ENCODE results near the gene BIN1. TPM values are rescaled to one million over a fixed set of nuclear protein-coding genes. Genes with fewer than 3 reads are reported as not detected.

The BIN1 gene
- total and polyA plus RNA-seq, 2 experiments from 2014 or later: 23.9 to 33.0 TPM

DNA sequence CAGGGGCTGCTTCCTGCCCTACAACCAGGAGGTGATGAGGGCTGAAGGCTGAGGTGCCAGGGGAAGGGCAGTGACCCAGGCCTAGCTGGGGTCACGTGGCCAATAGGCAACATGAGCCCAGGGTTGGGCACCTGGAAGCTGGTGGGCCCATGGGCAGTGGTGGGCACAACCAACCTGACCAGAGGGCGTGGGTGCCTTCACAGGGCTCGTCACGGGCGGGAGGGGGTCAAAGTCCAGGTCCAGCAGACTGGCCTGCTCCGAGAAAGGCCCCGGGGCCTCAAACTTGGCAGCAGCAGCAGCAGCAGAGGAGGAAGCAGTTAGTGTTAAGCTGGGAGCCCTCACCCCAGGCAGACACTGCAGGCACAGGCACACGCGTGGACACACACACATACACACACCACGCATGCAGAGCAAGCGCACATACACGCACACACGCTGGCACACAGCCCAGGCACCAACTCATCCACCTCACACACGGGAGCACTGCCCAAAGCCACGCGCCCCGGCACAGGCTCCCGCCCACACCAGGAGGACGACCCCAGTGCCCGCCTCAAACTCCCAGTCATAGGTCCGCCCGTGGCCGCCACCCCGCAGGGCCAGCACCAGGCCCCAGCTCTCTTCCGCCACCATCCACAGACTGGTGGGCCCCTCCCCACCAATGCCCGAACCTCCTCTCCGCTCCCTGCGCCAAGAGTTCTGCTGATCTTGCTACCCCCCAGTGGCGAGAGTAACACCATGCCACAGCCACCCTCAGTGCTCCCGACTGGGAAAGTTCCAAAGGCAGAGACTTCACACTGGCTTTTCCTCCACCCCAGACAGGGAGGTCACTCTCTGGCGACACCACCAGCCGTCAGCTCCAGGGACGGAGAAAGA is 53.0 kb downstream of the BIN1 start:
- Histone ChIP-seq H3K27me3 (replicated peaks; ENCODE audit: insufficient read depth) (no peaks in the 10 kb centered on the region), H3K9ac (no peak overlapping the region), H3K79me2 (ENCODE audit: insufficient read depth) (no peaks in the 10 kb centered on the region), H3F3A (ENCODE audit: insufficient read depth) (no peaks in the 10 kb centered on the region), H3K4me3 (no peak overlapping the region), H3K36me3 (ENCODE audit: low read depth) (no peaks in the 10 kb centered on the region), H3K9me3 (ENCODE audit: low read depth) (no peaks in the 10 kb centered on the region), H4K20me1 (ENCODE audit: insufficient read depth) (no peaks in the 10 kb centered on the region), H2AFZ (no peak overlapping the region), H3K4me2 (ENCODE audit: unreplicated experiment) (no peak overlapping the region), H3K27ac (no peak overlapping the region), H3K9me2 (ENCODE audit: insufficient read depth) (no peaks in the 10 kb centered on the region), H3K4me1 (ENCODE audit: insufficient read depth) (no peaks in the 10 kb centered on the region)
- DNase-seq: no peak
- in situ Hi-C loops (cut with MboI): no loop called here
- WGBS, 2 experiments (ENCODE audit: low coverage in 1 of 2, low lambda C conversion rate in 2 of 2, missing lambda C conversion rate in 2 of 2): 86 to 89% methylated on average over 30 to 33 of the region's 33 CpGs
- no peak for TF ChIP-seq EZH2 (IDR thresholded peaks at IDR 0.05; ENCODE audit: insufficient read depth, poor library complexity, severe bottlenecking)
- no peak for TF ChIP-seq EZH2phosphoT487 (IDR thresholded peaks at IDR 0.05; ENCODE audit: insufficient read depth, low read depth)

DNA sequence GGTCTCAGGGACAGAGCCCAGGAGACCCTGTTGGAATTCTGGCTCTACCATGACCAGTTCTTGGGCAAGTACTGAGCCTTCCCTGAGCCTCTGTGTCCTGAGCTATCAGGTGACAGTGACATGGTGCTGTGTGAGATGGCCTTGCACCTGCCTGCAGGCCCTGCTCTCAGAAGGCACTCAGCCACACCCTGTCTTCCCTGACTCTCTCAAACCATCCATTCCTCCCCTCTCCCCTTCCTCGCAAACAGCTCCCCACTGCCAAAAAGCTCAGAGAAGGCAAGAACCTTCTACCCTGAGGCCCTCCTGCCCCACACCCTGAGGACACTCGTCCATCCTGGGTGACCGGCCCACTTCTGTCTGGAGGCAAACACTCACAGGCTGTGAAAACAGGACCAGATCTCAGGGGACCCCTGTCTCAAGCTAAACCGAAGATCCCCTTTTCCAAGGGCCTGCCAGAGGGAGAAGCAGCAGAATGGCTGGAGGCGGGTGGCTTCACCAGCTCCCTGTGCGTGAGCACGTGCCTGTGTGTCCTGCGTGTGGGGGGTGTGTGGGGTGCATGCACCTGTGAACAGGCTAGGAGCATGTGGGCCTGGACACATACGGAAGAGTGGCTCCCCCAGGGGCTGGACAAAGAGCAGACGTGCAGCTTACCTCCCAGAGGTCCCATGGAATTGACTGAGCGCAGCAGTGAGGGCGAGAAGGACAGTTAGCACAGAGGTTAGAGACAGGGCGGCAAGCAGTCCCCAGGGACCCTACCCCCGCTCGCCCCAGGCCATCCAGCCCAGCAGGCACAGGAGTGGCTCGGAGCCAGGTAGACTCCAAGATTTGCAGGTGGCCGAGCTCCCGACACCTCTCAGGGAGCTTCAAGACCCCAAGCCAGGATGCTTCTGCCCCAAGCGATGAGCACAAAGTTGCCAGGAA is 53.9 kb downstream of the BIN1 start:
- no peaks in the 10 kb centered on the region for H3K4me1 ChIP-seq (ENCODE audit: insufficient read depth)
- H3F3A ChIP-seq (ENCODE audit: insufficient read depth): no peaks in the 10 kb centered on the region
- no peaks in the 10 kb centered on the region for H3K36me3 ChIP-seq (ENCODE audit: low read depth)
- H3K79me2 ChIP-seq (ENCODE audit: insufficient read depth): no peaks in the 10 kb centered on the region
- no peak overlapping the region for H3K27ac ChIP-seq
- no peak overlapping the region for H3K4me2 ChIP-seq (ENCODE audit: unreplicated experiment)
- H3K9me3 ChIP-seq (ENCODE audit: low read depth): no peaks in the 10 kb centered on the region
- in situ Hi-C loops (cut with MboI): no loop called here
- 89 to 91% methylated on average over 19 of the region's 19 CpGs for WGBS, 2 experiments (ENCODE audit: low coverage in 1 of 2, low lambda C conversion rate in 2 of 2, missing lambda C conversion rate in 2 of 2)
- H3K9me2 ChIP-seq (ENCODE audit: insufficient read depth): no peaks in the 10 kb centered on the region
- H3K4me3 ChIP-seq: no peak overlapping the region
- no peaks in the 10 kb centered on the region for H4K20me1 ChIP-seq (ENCODE audit: insufficient read depth)
- TF ChIP-seq EZH2 (IDR thresholded peaks at IDR 0.05; ENCODE audit: insufficient read depth, poor library complexity, severe bottlenecking) (no peak), EZH2phosphoT487 (IDR thresholded peaks at IDR 0.05; ENCODE audit: insufficient read depth, low read depth) (no peak)
- DNase-seq: no peak
- H2AFZ ChIP-seq: no peak overlapping the region
- H3K27me3 ChIP-seq (replicated peaks; ENCODE audit: insufficient read depth): no peaks in the 10 kb centered on the region
- no peak overlapping the region for H3K9ac ChIP-seq

- Histone ChIP-seq H3K27ac (no peak overlapping the region), H3K4me2 (ENCODE audit: unreplicated experiment) (no peak overlapping the region), H3K9me2 (ENCODE audit: insufficient read depth) (no peaks in the 10 kb centered on the region), H3K9ac (no peak overlapping the region), H3K9me3 (ENCODE audit: low read depth) (no peaks in the 10 kb centered on the region), H3K4me3 (no peak overlapping the region), H3K27me3 (replicated peaks; ENCODE audit: insufficient read depth) (no peaks in the 10 kb centered on the region), H3K4me1 (ENCODE audit: insufficient read depth) (no peaks in the 10 kb centered on the region), H2AFZ (no peak overlapping the region), H3K36me3 (ENCODE audit: low read depth) (no peaks in the 10 kb centered on the region), H3K79me2 (ENCODE audit: insufficient read depth) (no peaks in the 10 kb centered on the region), H4K20me1 (ENCODE audit: insufficient read depth) (no peaks in the 10 kb centered on the region), H3F3A (ENCODE audit: insufficient read depth) (no peaks in the 10 kb centered on the region)
- in situ Hi-C loops (cut with MboI): no loop called here
- no peak for TF ChIP-seq EZH2phosphoT487 (IDR thresholded peaks at IDR 0.05; ENCODE audit: insufficient read depth, low read depth)
- TF ChIP-seq EZH2 (IDR thresholded peaks at IDR 0.05; ENCODE audit: insufficient read depth, poor library complexity, severe bottlenecking): no peak
- no peak for DNase-seq
- 74 to 80% methylated on average over 15 to 21 of the region's 24 CpGs for WGBS, 2 experiments (ENCODE audit: low coverage in 1 of 2, low lambda C conversion rate in 2 of 2, missing lambda C conversion rate in 2 of 2)
Measured at GRCh38 chr2:127052057-127052770, 54.7 kb downstream of the BIN1 start.
